HepG2 (cell line): Measurements from ENCODE around the gene PRPF38B.

Experiments
- FIP1L1 ChIP-seq: fragments of 200-400 bp; formaldehyde crosslinking; IDR thresholded peaks from 2 replicates; pipeline ENCODE4 v1.6.1; 2018; ENCODE audit warnings: low read depth, mild to moderate bottlenecking, low read length, moderate library complexity, borderline replicate concordance; ENCODE audit not compliant: insufficient read depth
- HDAC6 ChIP-seq: fragments of 200-600 bp; sonication (generic); IDR thresholded peaks from 2 replicates; pipeline ENCODE4 v1.7.0; 2017; ENCODE audit warnings: mild to moderate bottlenecking, antibody characterized with exemption, low read length, low read depth
- IRF2 ChIP-seq: IDR thresholded peaks from 2 replicates; pipeline ENCODE4 v1.6.1; 2018; ENCODE audit warnings: missing genetic modification reagents, missing compliant biosample characterization
- KDM1A ChIP-seq: IDR thresholded peaks from 2 replicates; pipeline ENCODE4 v1.6.1; 2016; ENCODE audit warnings: missing compliant biosample characterization
- NFE2L1 ChIP-seq: sonication (generic); formaldehyde crosslinking; IDR thresholded peaks from 2 replicates; pipeline ENCODE4 v1.4.0; 2020; ENCODE audit warnings: missing genetic modification reagents, mild to moderate bottlenecking, borderline replicate concordance
- PHF8 ChIP-seq: sonication (generic); formaldehyde crosslinking; IDR thresholded peaks from 2 replicates; pipeline ENCODE4 v1.5.0; 2020; ENCODE audit warnings: missing genetic modification reagents
- POLR2A ChIP-seq, 2 experiments: IDR thresholded peaks; 2 replicates each; pipeline ENCODE4 v1.6.1; 2011; ENCODE audit warnings: low read depth in 2 of 2, low read length in 2 of 2, mild to moderate bottlenecking in 1 of 2, moderate library complexity in 1 of 2; ENCODE audit not compliant: insufficient read depth in 1 of 2
- POLR2AphosphoS5 ChIP-seq: IDR thresholded peaks from 2 replicates; pipeline ENCODE4 v1.6.1; 2012; ENCODE audit warnings: low read depth, low read length
- ZFP36 ChIP-seq: fragments of 150-350 bp; IDR thresholded peaks from 2 replicates; pipeline ENCODE4 v1.6.1; 2018; ENCODE audit warnings: borderline replicate concordance, low read length, low read depth; ENCODE audit not compliant: partially characterized antibody
- ZMYM2 ChIP-seq: sonication (generic); formaldehyde crosslinking; IDR thresholded peaks from 2 replicates; pipeline ENCODE4 v1.8.0; 2022; ENCODE audit warnings: mild to moderate bottlenecking, missing genetic modification reagents
- ZNF749 ChIP-seq: sonication (generic); formaldehyde crosslinking; IDR thresholded peaks from 2 replicates; pipeline ENCODE4 v1.8.0; 2022; ENCODE audit warnings: mild to moderate bottlenecking, missing genetic modification reagents, moderate library complexity, borderline replicate concordance
- TF ChIP-seq, protein P1 (sequence below): sonication (generic); formaldehyde crosslinking; IDR thresholded peaks from 2 replicates; pipeline ENCODE4 v1.5.0; 2020; ENCODE audit warnings: mild to moderate bottlenecking, missing genetic modification reagents, moderate library complexity
- TF ChIP-seq, protein P2 (sequence below): sonication (generic); formaldehyde crosslinking; IDR thresholded peaks from 2 replicates; pipeline ENCODE4 v1.8.1; 2023; ENCODE audit warnings: missing genetic modification reagents, inconsistent platforms, borderline replicate concordance
- TF ChIP-seq, protein P3 (sequence below): sonication (generic); formaldehyde crosslinking; conservative IDR thresholded peaks from 2 replicates; pipeline ENCODE4 v1.5.0; 2020; ENCODE audit warnings: missing genetic modification reagents

DNA sequence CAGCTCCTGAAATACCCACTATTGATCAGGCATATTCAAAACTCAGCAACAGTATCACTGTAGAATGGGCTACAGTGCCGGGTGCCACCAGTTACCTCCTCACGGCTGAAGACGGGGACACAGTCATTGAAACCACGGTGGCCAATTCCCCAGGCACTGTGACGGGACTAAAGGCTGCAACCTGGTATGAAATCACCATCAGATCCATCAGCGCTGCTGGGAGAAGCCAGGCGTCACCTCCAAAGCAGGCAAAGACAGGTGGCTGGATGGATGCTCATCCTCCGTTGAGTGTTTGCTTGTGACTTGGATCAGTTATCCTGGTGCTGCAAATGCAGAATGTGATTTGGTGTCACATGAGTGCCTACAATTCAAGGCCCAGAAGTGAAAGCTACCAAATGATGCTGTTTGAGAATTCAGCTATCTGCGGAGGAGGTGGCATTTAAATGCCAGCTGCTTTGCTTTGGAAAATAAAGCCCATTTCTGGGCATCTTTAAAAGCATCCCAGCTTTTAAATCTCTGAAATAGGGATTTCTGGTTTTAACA is 25.7 kb downstream of the PRPF38B start:
- TF ChIP-seq, protein P1, sequence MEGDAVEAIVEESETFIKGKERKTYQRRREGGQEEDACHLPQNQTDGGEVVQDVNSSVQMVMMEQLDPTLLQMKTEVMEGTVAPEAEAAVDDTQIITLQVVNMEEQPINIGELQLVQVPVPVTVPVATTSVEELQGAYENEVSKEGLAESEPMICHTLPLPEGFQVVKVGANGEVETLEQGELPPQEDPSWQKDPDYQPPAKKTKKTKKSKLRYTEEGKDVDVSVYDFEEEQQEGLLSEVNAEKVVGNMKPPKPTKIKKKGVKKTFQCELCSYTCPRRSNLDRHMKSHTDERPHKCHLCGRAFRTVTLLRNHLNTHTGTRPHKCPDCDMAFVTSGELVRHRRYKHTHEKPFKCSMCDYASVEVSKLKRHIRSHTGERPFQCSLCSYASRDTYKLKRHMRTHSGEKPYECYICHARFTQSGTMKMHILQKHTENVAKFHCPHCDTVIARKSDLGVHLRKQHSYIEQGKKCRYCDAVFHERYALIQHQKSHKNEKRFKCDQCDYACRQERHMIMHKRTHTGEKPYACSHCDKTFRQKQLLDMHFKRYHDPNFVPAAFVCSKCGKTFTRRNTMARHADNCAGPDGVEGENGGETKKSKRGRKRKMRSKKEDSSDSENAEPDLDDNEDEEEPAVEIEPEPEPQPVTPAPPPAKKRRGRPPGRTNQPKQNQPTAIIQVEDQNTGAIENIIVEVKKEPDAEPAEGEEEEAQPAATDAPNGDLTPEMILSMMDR (CRISPR knock-in tag): no peak
- no peak for TF ChIP-seq NFE2L1 (CRISPR knock-in tag)
- TF ChIP-seq ZMYM2 (CRISPR knock-in tag): no peak
- TF ChIP-seq ZNF749 (CRISPR knock-in tag): no peak
- no peak for TF ChIP-seq PHF8
- TF ChIP-seq HDAC6: no peak
- TF ChIP-seq, protein P2, sequence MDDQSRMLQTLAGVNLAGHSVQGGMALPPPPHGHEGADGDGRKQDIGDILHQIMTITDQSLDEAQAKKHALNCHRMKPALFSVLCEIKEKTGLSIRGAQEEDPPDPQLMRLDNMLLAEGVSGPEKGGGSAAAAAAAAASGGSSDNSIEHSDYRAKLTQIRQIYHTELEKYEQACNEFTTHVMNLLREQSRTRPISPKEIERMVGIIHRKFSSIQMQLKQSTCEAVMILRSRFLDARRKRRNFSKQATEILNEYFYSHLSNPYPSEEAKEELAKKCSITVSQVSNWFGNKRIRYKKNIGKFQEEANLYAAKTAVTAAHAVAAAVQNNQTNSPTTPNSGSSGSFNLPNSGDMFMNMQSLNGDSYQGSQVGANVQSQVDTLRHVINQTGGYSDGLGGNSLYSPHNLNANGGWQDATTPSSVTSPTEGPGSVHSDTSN (CRISPR knock-in tag): no peak
- TF ChIP-seq IRF2 (CRISPR knock-in tag): no peak
- TF ChIP-seq KDM1A: no peak
- TF ChIP-seq POLR2A (IDR thresholded peaks at IDR 0.05; ENCODE audit: insufficient read depth in 1 of 2, low read depth in 2 of 2, low read length in 2 of 2): no peak
- TF ChIP-seq FIP1L1: no peak
- no peak for TF ChIP-seq ZFP36
- TF ChIP-seq, protein P3, sequence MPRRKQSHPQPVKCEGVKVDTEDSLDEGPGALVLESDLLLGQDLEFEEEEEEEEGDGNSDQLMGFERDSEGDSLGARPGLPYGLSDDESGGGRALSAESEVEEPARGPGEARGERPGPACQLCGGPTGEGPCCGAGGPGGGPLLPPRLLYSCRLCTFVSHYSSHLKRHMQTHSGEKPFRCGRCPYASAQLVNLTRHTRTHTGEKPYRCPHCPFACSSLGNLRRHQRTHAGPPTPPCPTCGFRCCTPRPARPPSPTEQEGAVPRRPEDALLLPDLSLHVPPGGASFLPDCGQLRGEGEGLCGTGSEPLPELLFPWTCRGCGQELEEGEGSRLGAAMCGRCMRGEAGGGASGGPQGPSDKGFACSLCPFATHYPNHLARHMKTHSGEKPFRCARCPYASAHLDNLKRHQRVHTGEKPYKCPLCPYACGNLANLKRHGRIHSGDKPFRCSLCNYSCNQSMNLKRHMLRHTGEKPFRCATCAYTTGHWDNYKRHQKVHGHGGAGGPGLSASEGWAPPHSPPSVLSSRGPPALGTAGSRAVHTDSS (CRISPR knock-in tag): no peak
- TF ChIP-seq POLR2AphosphoS5: no peak
